SK-N-MC (cell line): ENCODE measurements around the gene DMBT1.

ENCODE experiments used
- EZH2 ChIP-seq: fragments of 200-600 bp; sonication (generic); IDR thresholded peaks from one replicate; pipeline ENCODE4 v1.6.1; 2017; ENCODE audit warnings: antibody characterized with exemption
- POLR2AphosphoS5 ChIP-seq: IDR thresholded peaks from 2 replicates; pipeline ENCODE4 v1.6.1; 2012; ENCODE audit warnings: mild to moderate bottlenecking, low read depth, low read length, borderline replicate concordance

DNA sequence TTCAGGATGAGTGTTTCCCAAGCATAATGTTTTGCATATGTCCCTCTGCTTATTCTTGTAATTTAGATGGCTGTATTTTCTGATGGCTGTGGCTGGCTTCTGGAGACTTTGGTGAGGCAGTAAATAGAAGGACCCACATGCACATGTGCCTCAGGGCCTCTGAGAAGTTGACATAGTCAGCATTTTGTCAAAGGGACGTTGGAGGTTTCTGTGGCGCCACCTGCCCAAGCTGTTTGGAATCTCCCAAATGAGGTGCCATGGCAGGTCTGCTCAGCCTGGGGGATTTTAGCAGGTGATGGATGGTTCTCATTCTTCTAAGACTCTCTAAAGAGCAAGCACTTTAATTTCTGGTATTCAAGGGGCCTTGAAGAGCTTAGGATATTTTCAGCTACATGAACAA lies 109.3 kb downstream of the DMBT1 start:
- TF ChIP-seq POLR2AphosphoS5 (no peak), EZH2 (no peak)
